ENCODE measurements around the gene RGS16. TPM values are rescaled to one million over a fixed set of nuclear protein-coding genes. Genes with fewer than 3 reads are reported as not detected.

The RGS16 gene
- total and polyA plus RNA-seq, 9 of the 15 experiments (the other 6 are each of a cell fraction or from before 2014, with no cell fraction given) = 0.07 to 0.55 (median 0.36) TPM

DNA sequence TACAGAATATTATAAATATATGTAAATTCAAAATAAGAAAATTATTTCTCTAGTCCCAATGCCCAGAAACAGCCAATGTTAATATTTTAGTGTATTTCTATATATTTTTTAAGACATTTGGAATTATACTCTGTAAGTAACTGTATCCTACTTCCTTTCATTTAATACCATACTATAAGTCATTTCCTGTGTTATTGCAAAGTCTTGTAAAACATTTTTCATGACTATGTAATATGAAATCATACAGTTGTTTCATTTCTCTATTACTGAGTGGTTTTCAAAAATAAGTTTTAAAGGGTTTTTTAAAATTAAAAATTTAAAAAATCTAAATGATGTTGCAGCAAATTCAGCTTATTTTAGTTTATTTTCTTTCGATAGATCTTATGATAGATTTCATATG lies 17.1 kb downstream of the RGS16 start:
- ChIA-PET POLR2A (interaction anchor here (0.5 to 0.9 kb wide), 2 partner anchors 9 to 153 kb away, joined by 3 read pairs; no protein-coding TSS in a partner anchor), CTCF (ENCODE audit: low intra/inter-chr PET ratio) (no interaction called here)
- peaks cover 3% of the 10 kb centered on the region; the same call in 2 of the 3 replicates for H3K36me3 ChIP-seq (ENCODE audit: control insufficient read depth, insufficient read depth, low read length)
- no peaks in the 10 kb centered on the region for H3K9me3 ChIP-seq (replicated peaks; ENCODE audit: control insufficient read depth, insufficient read depth, low read depth, low read length)
- no peak overlapping the region for H3K9ac ChIP-seq (ENCODE audit: insufficient read depth in 1 of 2, low read depth in 2 of 2, low read length in 2 of 2)
- H3K4me2 ChIP-seq (ENCODE audit: insufficient read depth, low read length) = no peak overlapping the region
- H3K27me3 ChIP-seq (ENCODE audit: control insufficient read depth in 2 of 2, insufficient read depth in 2 of 2, low read length in 2 of 2) = peaks cover 0 to 3% of the 10 kb centered on the region in 2 experiments; a peak in 1 of 5 replicates
- in situ Hi-C loops (cut with MboI) = loop anchor here (10.0 kb wide), 1 partner anchor 282 kb away; no protein-coding TSS in a partner anchor
- no TSS peak for BruUV-seq (replicated peaks)
- FAIRE-seq = no peak
- H3K4me3 ChIP-seq = no peak overlapping the region
- intact Hi-C loops (cut with micrococcal nuclease) = loop anchor here (10.0 kb wide), 1 partner anchor 282 kb away; no protein-coding TSS in a partner anchor
- H3K9me1 ChIP-seq (ENCODE audit: control insufficient read depth, insufficient read depth, low read length) = no peaks in the 10 kb centered on the region
- H2AFZ ChIP-seq (ENCODE audit: low read depth, low read length) = no peak overlapping the region
- DNase-seq (ENCODE audit: extremely low read depth in 1 of 4, low spot score in 3 of 4) = no peak
- H4K20me1 ChIP-seq (replicated peaks; ENCODE audit: control insufficient read depth, insufficient read depth, low read length) = no peaks in the 10 kb centered on the region
- peaks cover 0 to 42% of the 10 kb centered on the region in 2 experiments; a peak in 4 of 5 replicates for H3K4me1 ChIP-seq (replicated peaks in 1 of 2; ENCODE audit: control insufficient read depth in 2 of 2, insufficient read depth in 2 of 2, low read length in 2 of 2)
- no peak overlapping the region for H3K27ac ChIP-seq (ENCODE audit: extremely low read depth, low read depth, low read length)
- no peak for ATAC-seq
- 0% methylated on average over 1 of the region's 1 CpG for WGBS (ENCODE audit: insufficient coverage, low coverage, missing lambda C conversion rate)
- H3K79me2 ChIP-seq (ENCODE audit: control insufficient read depth, insufficient read depth, low read length) = no peaks in the 10 kb centered on the region
- TF ChIP-seq ARID1B (IDR thresholded peaks at IDR 0.05) (no peak), NCOA1 (IDR thresholded peaks at IDR 0.05; ENCODE audit: low read depth) (no peak), PYGO2 (tag; IDR thresholded peaks at IDR 0.05) (no peak), UBTF (IDR thresholded peaks at IDR 0.05; ENCODE audit: borderline replicate concordance in 1 of 2, low read depth in 2 of 2, low read length in 2 of 2) (no peak), NFIC (IDR thresholded peaks at IDR 0.05) (no peak), ZNF146 (CRISPR knock-in tag; IDR thresholded peaks at IDR 0.05; ENCODE audit: unreplicated experiment) (peak; percentile 89), MAFF (IDR thresholded peaks at IDR 0.05; ENCODE audit: low read length) (no peak), PTTG1 (tag; IDR thresholded peaks at IDR 0.05; ENCODE audit: low read depth) (no peak), CTBP1 (IDR thresholded peaks at IDR 0.05; ENCODE audit: borderline replicate concordance) (no peak), ADNP (tag; IDR thresholded peaks at IDR 0.05) (0 out of 2 replicates have a peak, but pooled peaks have one; percentile 16), ZNF77 (CRISPR knock-in tag; IDR thresholded peaks at IDR 0.05) (no peak), RBM25 (IDR thresholded peaks at IDR 0.05; ENCODE audit: low read depth, low read length, severe bottlenecking) (peak; percentile 67)
- TF ChIP-seq, protein P1, sequence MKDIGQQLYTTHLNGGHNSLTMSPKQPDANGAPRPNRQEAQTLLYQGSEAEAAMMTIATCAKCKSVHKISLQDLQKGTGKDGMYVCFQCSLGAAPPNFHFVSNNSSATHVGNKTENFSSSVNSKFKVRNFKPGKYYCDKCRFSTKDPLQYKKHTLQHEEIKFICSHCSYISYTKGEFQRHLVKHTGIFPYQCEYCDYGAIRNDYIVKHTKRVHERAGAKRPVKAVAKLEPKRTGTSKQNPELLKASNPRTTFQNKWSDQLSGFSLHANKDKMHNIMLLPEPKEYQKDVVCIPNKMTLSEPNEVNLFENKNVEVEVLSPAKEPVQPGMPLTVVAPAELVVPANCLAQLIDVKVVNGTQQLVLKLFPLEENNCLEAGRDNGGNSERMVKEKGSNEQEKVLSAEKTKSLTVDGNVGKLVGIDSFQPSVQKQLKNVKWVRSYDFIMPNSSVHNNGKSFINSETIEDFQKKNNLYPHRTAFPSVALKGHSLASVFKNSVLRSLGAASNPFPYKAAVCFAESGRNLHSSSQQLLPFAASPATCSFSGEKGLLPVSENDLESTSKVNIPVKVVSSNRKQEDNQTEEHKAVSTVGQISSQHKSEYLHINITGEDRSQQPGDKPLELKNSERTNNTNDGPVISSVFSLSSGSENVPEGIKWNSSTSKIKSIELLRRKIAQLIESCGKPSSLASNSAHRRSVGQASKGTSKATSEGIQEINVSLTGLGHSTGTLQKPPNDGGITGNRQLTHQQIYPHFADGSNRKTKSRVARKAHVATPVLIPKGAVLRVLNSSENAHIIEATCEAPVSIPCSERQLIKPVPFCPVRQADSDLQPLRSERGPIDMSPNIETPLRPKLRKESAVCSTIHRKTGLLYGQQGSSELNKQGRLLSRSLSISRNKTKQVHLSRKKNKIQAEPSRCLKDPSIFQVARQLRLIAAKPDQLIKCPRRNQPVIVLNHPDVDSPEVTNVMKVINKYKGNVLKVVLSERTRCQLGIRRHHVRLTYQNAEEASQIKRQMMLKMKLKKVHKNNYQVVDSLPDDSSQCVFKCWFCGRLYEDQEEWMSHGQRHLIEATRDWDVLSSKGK (CRISPR knock-in tag; IDR thresholded peaks at IDR 0.05) = no peak
- TF ChIP-seq, protein P2, sequence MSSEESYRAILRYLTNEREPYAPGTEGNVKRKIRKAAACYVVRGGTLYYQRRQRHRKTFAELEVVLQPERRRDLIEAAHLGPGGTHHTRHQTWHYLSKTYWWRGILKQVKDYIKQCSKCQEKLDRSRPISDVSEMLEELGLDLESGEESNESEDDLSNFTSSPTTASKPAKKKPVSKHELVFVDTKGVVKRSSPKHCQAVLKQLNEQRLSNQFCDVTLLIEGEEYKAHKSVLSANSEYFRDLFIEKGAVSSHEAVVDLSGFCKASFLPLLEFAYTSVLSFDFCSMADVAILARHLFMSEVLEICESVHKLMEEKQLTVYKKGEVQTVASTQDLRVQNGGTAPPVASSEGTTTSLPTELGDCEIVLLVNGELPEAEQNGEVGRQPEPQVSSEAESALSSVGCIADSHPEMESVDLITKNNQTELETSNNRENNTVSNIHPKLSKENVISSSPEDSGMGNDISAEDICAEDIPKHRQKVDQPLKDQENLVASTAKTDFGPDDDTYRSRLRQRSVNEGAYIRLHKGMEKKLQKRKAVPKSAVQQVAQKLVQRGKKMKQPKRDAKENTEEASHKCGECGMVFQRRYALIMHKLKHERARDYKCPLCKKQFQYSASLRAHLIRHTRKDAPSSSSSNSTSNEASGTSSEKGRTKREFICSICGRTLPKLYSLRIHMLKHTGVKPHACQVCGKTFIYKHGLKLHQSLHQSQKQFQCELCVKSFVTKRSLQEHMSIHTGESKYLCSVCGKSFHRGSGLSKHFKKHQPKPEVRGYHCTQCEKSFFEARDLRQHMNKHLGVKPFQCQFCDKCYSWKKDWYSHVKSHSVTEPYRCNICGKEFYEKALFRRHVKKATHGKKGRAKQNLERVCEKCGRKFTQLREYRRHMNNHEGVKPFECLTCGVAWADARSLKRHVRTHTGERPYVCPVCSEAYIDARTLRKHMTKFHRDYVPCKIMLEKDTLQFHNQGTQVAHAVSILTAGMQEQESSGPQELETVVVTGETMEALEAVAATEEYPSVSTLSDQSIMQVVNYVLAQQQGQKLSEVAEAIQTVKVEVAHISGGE (CRISPR knock-in tag; IDR thresholded peaks at IDR 0.05) = no peak

All from K562 (cell line).